Measurements from ENCODE around the gene ZBTB16. TPM values are rescaled to one million over a fixed set of nuclear protein-coding genes. Genes with fewer than 3 reads are reported as not detected.

Gene ZBTB16
- total and polyA plus RNA-seq, 4 donors, result 8.9 to 140 (median 34.5) TPM

- Histone ChIP-seq H3K9ac (ENCODE audit: low read depth in 1 of 2, low read length in 2 of 2) (no peak overlapping the region), H3K27ac (ENCODE audit: low read depth in 1 of 2, low read length in 2 of 2) (no peak overlapping the region), H3K36me3 (ENCODE audit: control insufficient read depth in 4 of 4, insufficient read depth in 3 of 4, low read depth in 1 of 4, low read length in 3 of 4) (peaks cover 0 to 7% (median 2%) of the 10 kb centered on the region in 4 donors), H3K4me1 (ENCODE audit: control insufficient read depth in 4 of 4, insufficient read depth in 4 of 4, low read length in 3 of 4) (peaks cover 47 to 82% (median 63%) of the 10 kb centered on the region in 4 donors), H3K4me3 (ENCODE audit: low read depth in 1 of 3, low read length in 3 of 3) (no peak overlapping the region), H3K27me3 (ENCODE audit: control insufficient read depth in 4 of 4, insufficient read depth in 4 of 4, low read length in 3 of 4) (no peaks in the 10 kb centered on the region), H3K9me3 (ENCODE audit: control insufficient read depth in 4 of 4, low read length in 3 of 4) (no peaks in the 10 kb centered on the region)
- no peak for DNase-seq (ENCODE audit: low spot score)
- WGBS, result 71% methylated on average over 5 of the region's 5 CpGs
- TF ChIP-seq HNF4A (conservative IDR thresholded peaks at IDR 0.05), result no peak
- TF ChIP-seq ZBTB33 (IDR thresholded peaks at IDR 0.05), result no peak
- TF ChIP-seq YY1 (IDR thresholded peaks at IDR 0.05), result no peak
- TF ChIP-seq FOXA1 (IDR thresholded peaks at IDR 0.05), result no peak
- no peak for TF ChIP-seq EGR1 (IDR thresholded peaks at IDR 0.05; ENCODE audit: low read depth in 2 of 2)
- no peak for TF ChIP-seq NR2F2 (IDR thresholded peaks at IDR 0.05)
- TF ChIP-seq FOXA2 (IDR thresholded peaks at IDR 0.05), result no peak
- no peak for TF ChIP-seq SP1 (IDR thresholded peaks at IDR 0.05)
- TF ChIP-seq REST (IDR thresholded peaks at IDR 0.05), result no peak
Measured at GRCh38 chr11:114087025-114087424, 27.5 kb downstream of the ZBTB16 start.

- 87% methylated on average over 9 of the region's 9 CpGs for WGBS
Measured at GRCh38 chr11:114088216-114088615, 28.7 kb downstream of the ZBTB16 start.

More at GRCh38 chr11:114088216-114088615, 28.7 kb downstream of the ZBTB16 start:
- peaks cover 0 to 7% (median 2%) of the 10 kb centered on the region in 4 donors for H3K36me3 ChIP-seq (ENCODE audit: control insufficient read depth in 4 of 4, insufficient read depth in 3 of 4, low read depth in 1 of 4, low read length in 3 of 4)
- no peak overlapping the region for H3K9ac ChIP-seq (ENCODE audit: low read depth in 1 of 2, low read length in 2 of 2)
- no peak for DNase-seq (ENCODE audit: low spot score)
- TF ChIP-seq FOXA1 (IDR thresholded peaks at IDR 0.05), result no peak
- TF ChIP-seq MAX (IDR thresholded peaks at IDR 0.05), result no peak
- TF ChIP-seq TAF1 (conservative IDR thresholded peaks at IDR 0.05), result no peak
- TF ChIP-seq FOXA2 (IDR thresholded peaks at IDR 0.05), result no peak
- TF ChIP-seq SP1 (IDR thresholded peaks at IDR 0.05), result no peak
- no peak for TF ChIP-seq ATF3 (IDR thresholded peaks at IDR 0.05)
- no peak for TF ChIP-seq JUND (IDR thresholded peaks at IDR 0.05)
- TF ChIP-seq CTCF (IDR thresholded peaks at IDR 0.05; ENCODE audit: low read depth, low read length, missing input control), result no peak
- TF ChIP-seq RXRA (IDR thresholded peaks at IDR 0.05), result no peak
- TF ChIP-seq ZBTB33 (IDR thresholded peaks at IDR 0.05), result no peak
- no peak for TF ChIP-seq REST (IDR thresholded peaks at IDR 0.05)
- peaks cover 49 to 81% (median 63%) of the 10 kb centered on the region in 4 donors for H3K4me1 ChIP-seq (ENCODE audit: control insufficient read depth in 4 of 4, insufficient read depth in 4 of 4, low read length in 3 of 4)
- no peaks in the 10 kb centered on the region for H3K27me3 ChIP-seq (ENCODE audit: control insufficient read depth in 4 of 4, insufficient read depth in 4 of 4, low read length in 3 of 4)
- no peak overlapping the region for H3K4me3 ChIP-seq (ENCODE audit: low read depth in 1 of 3, low read length in 3 of 3)
- H3K9me3 ChIP-seq (ENCODE audit: control insufficient read depth in 4 of 4, low read length in 3 of 4), result no peaks in the 10 kb centered on the region
- H3K27ac ChIP-seq (ENCODE audit: low read depth in 1 of 2, low read length in 2 of 2), result no peak overlapping the region

Measured in liver (tissue), 9 donors.